Fibroblast of lung (primary cell): ENCODE measurements around the gene PYROXD2. TPM values are rescaled to one million over a fixed set of nuclear protein-coding genes. Genes with fewer than 3 reads are reported as not detected.

Experiments
- DNase-seq, 2 donors: peaks; one replicate each; pipeline versions ENCODE4 v3.0.0 to v3.0.0-alpha.2; 2010; ENCODE audit warnings: low read depth in 2 of 2
- H2AFZ ChIP-seq: 2 replicates; pipeline ENCODE4 v1.5.1; 2012; ENCODE audit warnings: low read length, control low read depth, inconsistent platforms
- H3K27ac ChIP-seq: 2 replicates; pipeline ENCODE4 v1.5.1; 2011; ENCODE audit warnings: low read length, control low read depth; ENCODE audit not compliant: insufficient read depth
- H3K27me3 ChIP-seq: 2 replicates; pipeline ENCODE4 v1.5.1; 2011; ENCODE audit warnings: mild to moderate bottlenecking, low read length; ENCODE audit not compliant: control insufficient read depth, insufficient read depth
- H3K36me3 ChIP-seq: 2 replicates; pipeline ENCODE4 v1.5.1; 2011; ENCODE audit warnings: low read length; ENCODE audit not compliant: control insufficient read depth, insufficient read depth
- H3K4me1 ChIP-seq: 2 replicates; pipeline ENCODE4 v1.5.1; 2011; ENCODE audit warnings: low read length; ENCODE audit not compliant: control insufficient read depth, insufficient read depth; ENCODE audit errors: extremely low read depth
- H3K4me2 ChIP-seq: 2 replicates; pipeline ENCODE4 v1.5.1; 2011; ENCODE audit warnings: low read length, control low read depth; ENCODE audit not compliant: insufficient read depth; ENCODE audit errors: extremely low read depth
- H3K4me3 ChIP-seq, 4 experiments: fragments of 200-600 bp in 1 of 4; sonication (generic) in 1 of 4; replicated peaks in 1 of 4; 2 replicates each; pipeline ENCODE4 v1.5.1; 2011 to 2016; ENCODE audit warnings: low read length in 4 of 4, low read depth in 3 of 4, mild to moderate bottlenecking in 3 of 4, control low read depth in 2 of 4, inconsistent platforms in 1 of 4, mixed read lengths in 1 of 4; ENCODE audit not compliant: insufficient read depth in 1 of 4; ENCODE audit errors: control extremely low read depth in 1 of 4
- H3K79me2 ChIP-seq: 2 replicates; pipeline ENCODE4 v1.5.1; 2012; ENCODE audit warnings: mild to moderate bottlenecking, low read length, inconsistent platforms; ENCODE audit not compliant: control insufficient read depth, insufficient read depth
- H3K9ac ChIP-seq: 2 replicates; pipeline ENCODE4 v1.5.1; 2011; ENCODE audit warnings: mild to moderate bottlenecking, low read length, control low read depth; ENCODE audit not compliant: insufficient read depth
- H3K9me3 ChIP-seq: 2 replicates; pipeline ENCODE4 v1.5.1; 2012; ENCODE audit warnings: low read depth, low read length; ENCODE audit not compliant: control insufficient read depth, insufficient read depth
- H4K20me1 ChIP-seq: 2 replicates; pipeline ENCODE4 v1.5.1; 2011; ENCODE audit warnings: low read length; ENCODE audit not compliant: control insufficient read depth, insufficient read depth; ENCODE audit errors: extremely low read depth
- CTCF ChIP-seq, 2 donors: IDR thresholded peaks in 1 of 2; conservative IDR thresholded peaks in 1 of 2; 1 replicate in 1 of 2; 2 replicates in 1 of 2; pipeline ENCODE4 v1.5.1; 2011 to 2012; ENCODE audit warnings: low read length in 2 of 2, control low read depth in 1 of 2, inconsistent platforms in 1 of 2, low read depth in 1 of 2, mild to moderate bottlenecking in 1 of 2
- EZH2 ChIP-seq: IDR thresholded peaks from 2 replicates; pipeline ENCODE4 v1.5.1; 2012; ENCODE audit warnings: low read length, control low read depth, mild to moderate bottlenecking; ENCODE audit errors: missing control alignments
- polyA plus RNA-seq, 2 donors: library from polyadenylated mRNA; depleted of rRNA in 1 of 2; stranded (reverse) in 1 of 2; unstranded in 1 of 2; fragments of >200 nt; gene quantifications; 2 replicates each; pipeline ENCODE4 v1.2.1, GENCODE V29; 2011 to 2012; ENCODE audit warnings: missing spikeins in 1 of 2
- total RNA-seq: library from RNA; depleted of rRNA; stranded (reverse); fragments of >200 nt; gene quantifications from 2 replicates; pipeline ENCODE4 v1.2.1, GENCODE V29; 2014

PYROXD2 gene
- total and polyA plus RNA-seq, 2 donors (not counting 1 experiment from before 2014, with no cell fraction given) = 8.7 to 16.0 TPM

- no peak overlapping the region for H3K4me2 ChIP-seq
- DNase-seq = peak; percentile 18 to 37
- peaks cover 14% of the 10 kb centered on the region for H3K4me1 ChIP-seq
Observed at GRCh38 chr10:98340940-98341310, 74.1 kb downstream of the PYROXD2 start.

GRCh38 chr10:98340261-98340939 is 74.6 kb downstream of the PYROXD2 start:
- H3K79me2 ChIP-seq = no peaks in the 10 kb centered on the region
- no peak overlapping the region for H3K4me3 ChIP-seq
- H3K9ac ChIP-seq = no peak overlapping the region
- no peaks in the 10 kb centered on the region for H3K36me3 ChIP-seq
- no peaks in the 10 kb centered on the region for H4K20me1 ChIP-seq
- H3K4me2 ChIP-seq = no peak overlapping the region
- H3K4me1 ChIP-seq = peaks cover 14% of the 10 kb centered on the region
- no peak overlapping the region for H2AFZ ChIP-seq
- TF ChIP-seq EZH2 (no peak), CTCF (conservative IDR thresholded peaks at IDR 0.05 in 1 of 2, IDR thresholded peaks at IDR 0.05 in 1 of 2; ENCODE audit: low read depth in 1 of 2, low read length in 2 of 2) (no peak)
- no peaks in the 10 kb centered on the region for H3K27me3 ChIP-seq
- DNase-seq = peak in 1 of 2 donors; percentile 68
- H3K27ac ChIP-seq = no peak overlapping the region
- no peaks in the 10 kb centered on the region for H3K9me3 ChIP-seq

More at GRCh38 chr10:98340940-98341310, 74.1 kb downstream of the PYROXD2 start:
- no peak overlapping the region for H3K9ac ChIP-seq
- H2AFZ ChIP-seq = no peak overlapping the region
- H3K79me2 ChIP-seq = no peaks in the 10 kb centered on the region
- H3K9me3 ChIP-seq = no peaks in the 10 kb centered on the region
- H3K4me3 ChIP-seq = no peak overlapping the region
- no peaks in the 10 kb centered on the region for H3K36me3 ChIP-seq
- H4K20me1 ChIP-seq = no peaks in the 10 kb centered on the region
- no peak overlapping the region for H3K27ac ChIP-seq
- no peaks in the 10 kb centered on the region for H3K27me3 ChIP-seq
- TF ChIP-seq EZH2 (no peak), CTCF (conservative IDR thresholded peaks at IDR 0.05 in 1 of 2, IDR thresholded peaks at IDR 0.05 in 1 of 2; ENCODE audit: low read depth in 1 of 2, low read length in 2 of 2) (peak in 1 of 2 donors; percentile 9)

GRCh38 chr10:98339799-98340198 is 75.2 kb downstream of the PYROXD2 start:
- Histone ChIP-seq H3K36me3 (no peaks in the 10 kb centered on the region), H3K27me3 (no peaks in the 10 kb centered on the region), H2AFZ (no peak overlapping the region), H3K27ac (no peak overlapping the region), H3K4me3 (no peak overlapping the region), H3K9ac (no peak overlapping the region), H3K9me3 (no peaks in the 10 kb centered on the region), H3K4me2 (no peak overlapping the region), H3K4me1 (peaks cover 10% of the 10 kb centered on the region), H4K20me1 (no peaks in the 10 kb centered on the region), H3K79me2 (no peaks in the 10 kb centered on the region)
- TF ChIP-seq CTCF (conservative IDR thresholded peaks at IDR 0.05 in 1 of 2, IDR thresholded peaks at IDR 0.05 in 1 of 2; ENCODE audit: low read depth in 1 of 2, low read length in 2 of 2) (no peak), EZH2 (no peak)
- DNase-seq = no peak
